H1 (cell line): Measurements from ENCODE around the gene PAFAH1B1. TPM values are rescaled to one million over a fixed set of nuclear protein-coding genes. Genes with fewer than 3 reads are reported as not detected.
"Not testable (repeated sequence)": the region's sequence is repeated elsewhere in the genome, so short reads cannot be mapped to it uniquely, and the experiment has no call there.

Source experiments
- CTCF ChIA-PET: fragments of 300-600 bp; sonication (Branson Sonifier 250); formaldehyde crosslinking; loops from one replicate; lab custom pipeline; 2021; ENCODE audit not compliant: partially characterized antibody; lab: Charles Lee
- POLR2A ChIA-PET: fragments of 300-600 bp; sonication (Branson Sonifier 250); formaldehyde crosslinking; loops from one replicate; lab custom pipeline; 2021; ENCODE audit warnings: inconsistent platforms; ENCODE audit not compliant: partially characterized antibody; lab: Charles Lee
- DNase-seq, 2 experiments: peaks; one replicate each; pipeline versions ENCODE4 v3.0.0 to v3.0.0-alpha.2; 2010 to 2022; ENCODE audit warnings: low spot score in 2 of 2, low read depth in 1 of 2, mixed read lengths in 1 of 2
- FAIRE-seq: peaks from 2 replicates; lab custom pipeline; 2011; peaks lifted over from hg19 to GRCh38; lab: Jason Lieb, UNC
- H2AFZ ChIP-seq: 2 replicates; pipeline ENCODE4 v1.8.1; 2012; ENCODE audit warnings: low read length, inconsistent platforms
- H2AK5ac ChIP-seq: 2 replicates; pipeline ENCODE4 v1.6.1; 2013; ENCODE audit warnings: low read depth, low read length
- H2BK120ac ChIP-seq: replicated peaks from 2 replicates; pipeline ENCODE3; 2013; ENCODE audit warnings: low read depth, low read length, inconsistent platforms
- H2BK12ac ChIP-seq: 2 replicates; pipeline ENCODE4 v1.6.1; 2013; ENCODE audit warnings: low read depth, low read length
- H2BK15ac ChIP-seq: 2 replicates; pipeline ENCODE4 v1.6.1; 2013; ENCODE audit warnings: low read length
- H2BK20ac ChIP-seq: 2 replicates; pipeline ENCODE4 v1.6.1; 2013; ENCODE audit warnings: low read length
- H2BK5ac ChIP-seq: 2 replicates; pipeline ENCODE4 v1.6.1; 2013; ENCODE audit warnings: low read depth, low read length
- H3K14ac ChIP-seq: 2 replicates; pipeline ENCODE4 v1.6.1; 2013; ENCODE audit warnings: inconsistent platforms; ENCODE audit not compliant: insufficient read length
- H3K18ac ChIP-seq: 2 replicates; pipeline ENCODE4 v1.6.1; 2013; ENCODE audit warnings: low read length; ENCODE audit errors: extremely low read depth
- H3K23ac ChIP-seq: 2 replicates; pipeline ENCODE4 v1.6.1; 2013; ENCODE audit warnings: inconsistent platforms; ENCODE audit not compliant: insufficient read length
- H3K23me2 ChIP-seq: 2 replicates; pipeline ENCODE4 v1.6.1; 2013; ENCODE audit warnings: low read depth, low read length
- H3K27ac ChIP-seq: 2 replicates; pipeline ENCODE4 v1.6.1; 2011; ENCODE audit warnings: low read depth, low read length, inconsistent platforms
- H3K27me3 ChIP-seq, 4 experiments: replicated peaks in 1 of 4; 1 replicate in 1 of 4; 2 replicates in 3 of 4; pipeline versions ENCODE4 v1.6.1 to v1.8.1; 2011 to 2013; ENCODE audit warnings: low read length in 3 of 4, mild to moderate bottlenecking in 3 of 4, inconsistent platforms in 2 of 4, mixed read lengths in 2 of 4, moderate library complexity in 1 of 4; ENCODE audit not compliant: control insufficient read depth in 3 of 4, insufficient read depth in 3 of 4; ENCODE audit errors: extremely low read depth in 1 of 4
- H3K36me3 ChIP-seq, 4 experiments: 2 replicates each; pipeline versions ENCODE4 v1.6.1 to v1.8.1; 2011 to 2013; ENCODE audit warnings: mild to moderate bottlenecking in 4 of 4, low read length in 3 of 4, moderate library complexity in 2 of 4, control low read depth in 1 of 4, inconsistent platforms in 1 of 4; ENCODE audit not compliant: insufficient read depth in 4 of 4, control insufficient read depth in 2 of 4
- H3K4ac ChIP-seq: replicated peaks from 2 replicates; pipeline ENCODE3; 2013; ENCODE audit warnings: low read length, low read depth, mixed read lengths, inconsistent platforms; ENCODE audit not compliant: insufficient read length
- H3K4me1 ChIP-seq, 4 experiments: replicated peaks in 1 of 4; 1 replicate in 1 of 4; 2 replicates in 3 of 4; pipeline versions ENCODE4 v1.6.1 to v1.8.1; 2011 to 2013; ENCODE audit warnings: low read length in 3 of 4, inconsistent platforms in 2 of 4, mixed read lengths in 1 of 4; ENCODE audit not compliant: insufficient read depth in 4 of 4, control insufficient read depth in 3 of 4
- H3K4me2 ChIP-seq, 2 experiments: 2 replicates each; pipeline versions ENCODE4 v1.6.1 to v1.8.1; 2011 to 2013; ENCODE audit warnings: low read depth in 2 of 2, low read length in 2 of 2, control low read depth in 1 of 2, inconsistent platforms in 1 of 2, mild to moderate bottlenecking in 1 of 2; ENCODE audit not compliant: insufficient read depth in 1 of 2
- H3K4me3 ChIP-seq, 4 experiments: fragments of 200-600, 300-600 bp in 1 of 4; sonication (generic), shearing (Covaris generic), sonication (Bioruptor Twin) in 1 of 4; 2 replicates each; pipeline versions ENCODE4 v1.5.1 to v1.8.1; 2011 to 2016; ENCODE audit warnings: low read length in 4 of 4, low read depth in 3 of 4, control low read depth in 2 of 4, inconsistent platforms in 2 of 4, mild to moderate bottlenecking in 2 of 4, mixed read lengths in 1 of 4, moderate library complexity in 1 of 4; ENCODE audit not compliant: insufficient read depth in 2 of 4; ENCODE audit errors: extremely low read depth in 1 of 4
- H3K56ac ChIP-seq: replicated peaks from 2 replicates; pipeline ENCODE3; 2013; ENCODE audit warnings: low read depth, mild to moderate bottlenecking, mixed read lengths, low read length, inconsistent platforms; ENCODE audit not compliant: insufficient read length
- H3K79me1 ChIP-seq: 2 replicates; pipeline ENCODE4 v1.6.1; 2013; ENCODE audit warnings: low read depth, low read length, control low read depth
- H3K79me2 ChIP-seq, 2 experiments: 2 replicates each; pipeline versions ENCODE4 v1.6.1 to v1.8.1; 2012 to 2013; ENCODE audit warnings: low read length in 2 of 2, mild to moderate bottlenecking in 2 of 2, inconsistent platforms in 1 of 2; ENCODE audit not compliant: insufficient read depth in 2 of 2, control insufficient read depth in 1 of 2
- H3K9ac ChIP-seq, 4 experiments: replicated peaks in 1 of 4; 1 replicate in 1 of 4; 2 replicates in 3 of 4; pipeline versions ENCODE4 v1.6.1 to v1.8.1; 2011 to 2013; ENCODE audit warnings: low read depth in 3 of 4, low read length in 3 of 4, control low read depth in 2 of 4, mild to moderate bottlenecking in 2 of 4, moderate library complexity in 2 of 4, inconsistent platforms in 1 of 4; ENCODE audit errors: extremely low read depth in 1 of 4
- H3K9me3 ChIP-seq, 2 experiments: 2 replicates each; pipeline versions ENCODE4 v1.6.1 to v1.8.1; 2012 to 2013; ENCODE audit warnings: mild to moderate bottlenecking in 2 of 2, moderate library complexity in 2 of 2, control low read depth in 1 of 2, inconsistent platforms in 1 of 2, low read depth in 1 of 2, low read length in 1 of 2, mixed read lengths in 1 of 2; ENCODE audit not compliant: insufficient read depth in 2 of 2
- H4K20me1 ChIP-seq, 2 experiments: replicated peaks in 1 of 2; 2 replicates each; pipeline versions ENCODE3 to v1.8.1; 2011 to 2013; ENCODE audit warnings: inconsistent platforms in 2 of 2, low read length in 2 of 2, mild to moderate bottlenecking in 1 of 2; ENCODE audit not compliant: insufficient read depth in 2 of 2, control insufficient read depth in 1 of 2
- H4K5ac ChIP-seq: 2 replicates; pipeline ENCODE4 v1.6.1; 2013; ENCODE audit warnings: low read length, low read depth, mixed read lengths, inconsistent platforms; ENCODE audit not compliant: insufficient read length
- H4K8ac ChIP-seq: 2 replicates; pipeline ENCODE4 v1.8.0; 2013; ENCODE audit warnings: mild to moderate bottlenecking, moderate library complexity, low read length, inconsistent platforms; ENCODE audit not compliant: insufficient read depth; ENCODE audit errors: extremely low read depth
- H4K91ac ChIP-seq: replicated peaks from 2 replicates; pipeline ENCODE3; 2013; ENCODE audit warnings: low read length, mixed read lengths, inconsistent platforms; ENCODE audit not compliant: insufficient read length
- WGBS, 2 experiments: shearing (Covaris generic) in 1 of 2; methylation state at CpG; one replicate each; pipeline versions ENCODE4 v1.1.6 to v1.1.7; 2013 to 2015; ENCODE audit warnings: low lambda C conversion rate in 2 of 2, mixed read lengths in 2 of 2, inconsistent platforms in 1 of 2, low coverage in 1 of 2, missing lambda C conversion rate in 1 of 2; ENCODE audit not compliant: insufficient replicate concordance in 2 of 2, insufficient coverage in 1 of 2, insufficient read length in 1 of 2; ENCODE audit errors: extremely low coverage in 1 of 2, missing lambda C conversion rate in 1 of 2; 5-methylcytosine and 5-hydroxymethylcytosine counted together
- polyA plus RNA-seq, 7 experiments: library from polyadenylated mRNA; depleted of rRNA in 3 of 7; stranded (reverse) in 5 of 7; unstranded in 2 of 7; fragments of >200 nt in 5 of 7; fragments of 200-250 nt in 2 of 7; gene quantifications; 1 replicate in 5 of 7; 2 replicates in 1 of 7; 4 replicates in 1 of 7; pipeline versions ENCODE4 v1.2.1 to v1.2.3, GENCODE V29; 2011 to 2013; ENCODE audit warnings: missing spikeins in 2 of 7, mixed read lengths in 2 of 7
- total RNA-seq: library from RNA; stranded (reverse); fragmentation: NEBNext Ultra II Directional; extraction: Animal tissue kit (Norgen Biotek cat#: 25700); gene quantifications from 2 replicates; pipeline ENCODE4 v1.2.1, GENCODE V29; 2021

The PAFAH1B1 gene
- total and polyA plus RNA-seq, 2 of the 8 experiments (the other 6 are each of a cell fraction or from before 2014, with no cell fraction given), result 42.0 to 152 TPM

DNA sequence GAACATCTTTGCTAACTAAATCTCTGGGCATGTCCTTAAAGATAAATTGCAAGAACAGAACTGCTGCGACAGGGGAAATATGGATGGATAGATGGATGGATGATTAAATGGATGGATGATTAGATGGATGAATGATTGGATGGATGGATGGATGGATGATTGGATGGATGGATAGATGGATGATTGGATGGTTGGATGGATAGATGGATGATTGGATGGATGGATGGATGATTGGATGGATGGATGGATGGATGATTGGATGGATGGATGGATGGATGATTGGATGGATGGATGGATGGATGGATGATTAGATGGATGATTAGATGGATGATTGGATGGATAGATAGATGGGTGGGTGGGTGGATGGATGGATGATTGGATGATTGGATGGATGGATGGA, 85.8 kb downstream of the PAFAH1B1 start:
- H3K4ac ChIP-seq, H4K20me1 ChIP-seq, H2BK20ac ChIP-seq, H3K27me3 ChIP-seq, H3K18ac ChIP-seq, H2AK5ac ChIP-seq, H2BK12ac ChIP-seq, H2AFZ ChIP-seq, H4K5ac ChIP-seq, H2BK5ac ChIP-seq, H3K4me2 ChIP-seq, H3K27ac ChIP-seq, POLR2A ChIA-PET, H4K91ac ChIP-seq, FAIRE-seq, DNase-seq, H3K23ac ChIP-seq, H4K8ac ChIP-seq, H3K4me3 ChIP-seq, H3K4me1 ChIP-seq, H3K23me2 ChIP-seq, H3K9me3 ChIP-seq, H2BK120ac ChIP-seq, H3K9ac ChIP-seq, H2BK15ac ChIP-seq, H3K79me1 ChIP-seq, H3K79me2 ChIP-seq, H3K14ac ChIP-seq: not testable (repeated sequence)
- 100% methylated on average over 1 of the region's 1 CpG; no CpG with 5 or more reads in 1 of the 2 experiments for WGBS, 2 experiments
- peak overlapping the region; percentile 95 for H3K56ac ChIP-seq
- peaks cover 9 to 50% (median 27%) of the 10 kb centered on the region in 4 experiments for H3K36me3 ChIP-seq
- CTCF ChIA-PET, result interaction anchor here (0.6 to 1.2 kb wide), 3 partner anchors 14 to 549 kb away, joined by 3 to 4 read pairs (median 4); no protein-coding TSS in a partner anchor
